C4-2B (cell line): ENCODE data around the gene CABP7.

ENCODE experiments used
- H3K27ac ChIP-seq: fragments of 450-650 bp; 2 replicates; pipeline ENCODE4 v1.5.1; 2017
- CTCF ChIP-seq: fragments of 450-650 bp; conservative IDR thresholded peaks from 2 replicates; pipeline ENCODE4 v1.5.1; 2017; ENCODE audit warnings: mild to moderate bottlenecking
- ZFX ChIP-seq: fragments of 450-650 bp; IDR thresholded peaks from 2 replicates; pipeline ENCODE4 v1.6.1; 2017

The CABP7 gene

GRCh38 chr22:29726106-29726505, 6.3 kb downstream of the CABP7 start:
- no peak overlapping the region for H3K27ac ChIP-seq
- TF ChIP-seq ZFX (no peak), CTCF (no peak)

- TF ChIP-seq ZFX (no peak), CTCF (no peak)
These were observed 6.8 kb downstream of the CABP7 start for GRCh38 chr22:29726512-29727130.

GRCh38 chr22:29727131-29727523, 7.3 kb downstream of the CABP7 start:
- H3K27ac ChIP-seq = no peak overlapping the region
- TF ChIP-seq ZFX (no peak), CTCF (no peak)

More at GRCh38 chr22:29726512-29727130, 6.8 kb downstream of the CABP7 start:
- no peak overlapping the region for H3K27ac ChIP-seq

- TF ChIP-seq CTCF = no peak
- no peak for TF ChIP-seq ZFX
These were observed 9.4 kb downstream of the CABP7 start for GRCh38 chr22:29729161-29729560.

GRCh38 chr22:29731058-29731850, 11.5 kb downstream of the CABP7 start:
- H3K27ac ChIP-seq = no peak overlapping the region
- TF ChIP-seq ZFX = no peak
- TF ChIP-seq CTCF = no peak

More at GRCh38 chr22:29729161-29729560, 9.4 kb downstream of the CABP7 start:
- no peak overlapping the region for H3K27ac ChIP-seq

- no peak overlapping the region for H3K27ac ChIP-seq
- TF ChIP-seq CTCF = no peak
- no peak for TF ChIP-seq ZFX
These were observed 13.1 kb downstream of the CABP7 start for GRCh38 chr22:29732883-29733282.
